SU-DHL-6 (cell line): ENCODE data around the gene FUT1.

ENCODE experiments used
- EZH2phosphoT487 ChIP-seq: fragments of 200-600 bp; sonication (generic), shearing (Covaris generic); conservative IDR thresholded peaks from 2 replicates; pipeline ENCODE4 v1.6.1; 2018; ENCODE audit warnings: mild to moderate bottlenecking, antibody characterized with exemption, low read length, moderate library complexity, mixed read lengths
- TF ChIP-seq, protein P1 (sequence below): fragments of 200-600 bp; sonication (generic); IDR thresholded peaks from one replicate; pipeline ENCODE4 v1.5.1; 2017; ENCODE audit warnings: antibody characterized with exemption, mild to moderate bottlenecking, low read length, moderate library complexity; ENCODE audit not compliant: insufficient read depth, poor library complexity, severe bottlenecking

DNA sequence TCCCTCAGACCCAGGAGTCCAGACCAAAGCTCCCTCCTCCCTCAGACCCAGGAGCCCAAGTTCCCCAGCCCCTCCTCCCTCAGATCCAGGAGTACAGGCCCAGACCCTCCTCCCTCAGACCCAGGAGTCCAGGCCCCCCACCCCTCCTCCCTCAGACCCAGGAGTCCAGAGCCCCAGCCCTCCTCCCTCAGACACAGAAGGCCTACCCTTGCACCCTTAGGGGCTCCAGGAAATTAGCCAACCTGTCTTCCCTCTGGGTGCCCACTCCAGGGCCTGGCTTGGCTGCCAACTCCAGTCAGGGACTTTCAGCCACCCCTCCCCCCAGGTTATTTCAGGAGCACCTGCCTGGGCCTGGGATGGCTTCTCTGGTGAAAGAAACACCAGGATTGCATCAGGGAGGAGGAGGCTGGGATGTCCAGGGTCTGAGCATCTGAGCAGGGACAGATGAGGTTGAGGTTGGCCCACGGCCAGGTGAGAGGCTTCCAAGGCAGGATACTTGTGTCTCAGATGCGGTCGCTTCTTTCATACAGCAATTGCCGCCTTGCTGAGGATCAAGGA lies 2.7 kb upstream of the FUT1 start, which contains the start of gene FGF21:
- TF ChIP-seq, protein P1, sequence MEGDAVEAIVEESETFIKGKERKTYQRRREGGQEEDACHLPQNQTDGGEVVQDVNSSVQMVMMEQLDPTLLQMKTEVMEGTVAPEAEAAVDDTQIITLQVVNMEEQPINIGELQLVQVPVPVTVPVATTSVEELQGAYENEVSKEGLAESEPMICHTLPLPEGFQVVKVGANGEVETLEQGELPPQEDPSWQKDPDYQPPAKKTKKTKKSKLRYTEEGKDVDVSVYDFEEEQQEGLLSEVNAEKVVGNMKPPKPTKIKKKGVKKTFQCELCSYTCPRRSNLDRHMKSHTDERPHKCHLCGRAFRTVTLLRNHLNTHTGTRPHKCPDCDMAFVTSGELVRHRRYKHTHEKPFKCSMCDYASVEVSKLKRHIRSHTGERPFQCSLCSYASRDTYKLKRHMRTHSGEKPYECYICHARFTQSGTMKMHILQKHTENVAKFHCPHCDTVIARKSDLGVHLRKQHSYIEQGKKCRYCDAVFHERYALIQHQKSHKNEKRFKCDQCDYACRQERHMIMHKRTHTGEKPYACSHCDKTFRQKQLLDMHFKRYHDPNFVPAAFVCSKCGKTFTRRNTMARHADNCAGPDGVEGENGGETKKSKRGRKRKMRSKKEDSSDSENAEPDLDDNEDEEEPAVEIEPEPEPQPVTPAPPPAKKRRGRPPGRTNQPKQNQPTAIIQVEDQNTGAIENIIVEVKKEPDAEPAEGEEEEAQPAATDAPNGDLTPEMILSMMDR: no peak
- TF ChIP-seq EZH2phosphoT487: no peak
